Cardiac fibroblast (primary cell): ENCODE measurements around the gene TERB1.
A peak's percentile ranks its signal among the peaks of the same experiment; 100 is the strongest.

Experiments
- DNase-seq, 2 donors: peaks; one replicate each; pipeline versions ENCODE4 v3.0.0 to v3.0.0-alpha.2; 2010; ENCODE audit warnings: low read depth in 2 of 2
- H3K4me3 ChIP-seq, 2 donors: replicated peaks in 1 of 2; 1 replicate in 1 of 2; 2 replicates in 1 of 2; pipeline ENCODE4 v1.5.1; 2011; ENCODE audit warnings: low read depth in 2 of 2, low read length in 2 of 2, mild to moderate bottlenecking in 2 of 2, moderate library complexity in 1 of 2
- CTCF ChIP-seq: IDR thresholded peaks from one replicate; pipeline ENCODE4 v1.5.1; 2011; ENCODE audit warnings: low read depth, mild to moderate bottlenecking, low read length, inconsistent platforms

TERB1 gene

GRCh38 chr16:66830422-66831404 lies 29.3 kb upstream of the TERB1 start, which contains the start of gene NAE1:
Gene NAE1, minus strand, starts transcription at chr16:66830976. Its CDS starts 77 bp downstream, at chr16:66830899.
- TF ChIP-seq CTCF = peak; percentile 68
- DNase-seq = peak; percentile 85 to 90
- H3K4me3 ChIP-seq = peak within 1 kb of the TSS; percentile 53 to 76

DNA sequence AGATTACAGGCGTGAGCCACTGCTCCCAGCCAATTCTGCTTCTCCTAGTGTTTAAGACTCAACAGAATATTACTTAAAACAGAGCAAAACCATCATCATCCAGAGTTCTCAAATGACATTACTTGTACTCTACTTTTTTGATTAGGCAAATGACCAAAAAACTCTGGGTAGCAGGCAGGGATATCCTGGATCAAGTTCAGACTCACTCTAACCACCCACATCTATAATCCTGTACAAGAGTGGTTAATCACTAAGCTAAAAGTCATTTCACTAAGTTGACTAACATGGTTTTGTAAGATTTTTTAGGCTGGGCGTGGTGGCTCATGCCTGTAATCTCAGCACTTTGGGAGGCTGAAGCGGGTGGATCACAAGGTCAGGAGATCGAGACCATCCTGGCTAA lies 22.6 kb upstream of the TERB1 start:
- DNase-seq = peak in 1 of 2 donors; percentile 19
- no peak overlapping the region for H3K4me3 ChIP-seq
- no peak for TF ChIP-seq CTCF

DNA sequence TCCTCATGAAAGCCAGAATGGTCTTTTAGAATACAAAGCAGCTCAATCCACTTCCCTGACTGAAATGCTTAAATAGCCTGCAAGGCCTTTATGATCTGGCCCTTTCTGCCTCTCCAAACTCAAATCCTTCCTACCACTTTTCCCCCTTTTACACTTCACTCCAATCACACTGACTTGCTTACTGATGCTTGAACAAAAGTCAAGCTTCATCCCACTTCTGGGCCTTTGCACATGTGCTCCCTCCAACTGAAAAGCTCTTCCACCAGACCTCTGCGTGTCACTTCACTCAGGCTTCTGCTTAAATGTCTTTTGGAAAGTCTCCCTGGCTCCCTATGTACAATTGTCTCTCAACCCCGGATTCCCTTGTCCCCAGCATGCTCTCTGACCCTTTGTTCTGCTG lies 13.3 kb upstream of the TERB1 start:
- no peak for TF ChIP-seq CTCF
- DNase-seq = no peak
- H3K4me3 ChIP-seq = no peak overlapping the region

GRCh38 chr16:66811043-66811442 lies 9.7 kb upstream of the TERB1 start:
- H3K4me3 ChIP-seq = no peak overlapping the region
- no peak for DNase-seq
- TF ChIP-seq CTCF = no peak

GRCh38 chr16:66810391-66810790 lies 9.0 kb upstream of the TERB1 start:
- DNase-seq = no peak
- no peak overlapping the region for H3K4me3 ChIP-seq
- no peak for TF ChIP-seq CTCF

- DNase-seq = no peak
- no peak for TF ChIP-seq CTCF
- no peak overlapping the region for H3K4me3 ChIP-seq
These were observed 8.4 kb upstream of the TERB1 start for GRCh38 chr16:66809765-66810164.
